ENCODE results near the gene PIK3CD. TPM values are rescaled to one million over a fixed set of nuclear protein-coding genes. Genes with fewer than 3 reads are reported as not detected.
"Not testable (repeated sequence)": the region's sequence is repeated elsewhere in the genome, so short reads cannot be mapped to it uniquely, and the experiment has no call there.

The PIK3CD gene
- total and polyA plus RNA-seq, 4 donors: 1.8 to 11.3 (median 3.4) TPM

- TF ChIP-seq RAD21 (IDR thresholded peaks at IDR 0.05) (no peak), YY1 (IDR thresholded peaks at IDR 0.05) (no peak), REST (IDR thresholded peaks at IDR 0.05) (no peak), FOXA2 (IDR thresholded peaks at IDR 0.05) (no peak), MAX (IDR thresholded peaks at IDR 0.05) (no peak), TAF1 (conservative IDR thresholded peaks at IDR 0.05) (no peak), HNF4A (conservative IDR thresholded peaks at IDR 0.05) (no peak), CTCF (IDR thresholded peaks at IDR 0.05; ENCODE audit: low read depth, low read length, missing input control) (no peak), EGR1 (IDR thresholded peaks at IDR 0.05; ENCODE audit: low read depth in 2 of 2) (no peak), SP1 (IDR thresholded peaks at IDR 0.05) (no peak), ZBTB33 (IDR thresholded peaks at IDR 0.05) (no peak)
- WGBS: 97% methylated on average over 9 of the region's 9 CpGs
- no peaks in the 10 kb centered on the region for H3K27me3 ChIP-seq (ENCODE audit: control insufficient read depth in 4 of 4, insufficient read depth in 4 of 4, low read length in 3 of 4)
- H3K4me1 ChIP-seq (ENCODE audit: control insufficient read depth in 4 of 4, insufficient read depth in 4 of 4, low read length in 3 of 4): peaks cover 1 to 11% (median 9%) of the 10 kb centered on the region in 4 donors
- H3K27ac ChIP-seq (ENCODE audit: low read depth in 1 of 2, low read length in 2 of 2): no peak overlapping the region
- H3K36me3 ChIP-seq (ENCODE audit: control insufficient read depth in 4 of 4, insufficient read depth in 3 of 4, low read depth in 1 of 4, low read length in 3 of 4): no peaks in the 10 kb centered on the region
- H3K9me3 ChIP-seq (ENCODE audit: control insufficient read depth in 4 of 4, low read length in 3 of 4): no peaks in the 10 kb centered on the region
- DNase-seq (ENCODE audit: low spot score): no peak
- H3K4me3 ChIP-seq (ENCODE audit: low read depth in 1 of 3, low read length in 3 of 3): no peak overlapping the region
- no peak overlapping the region for H3K9ac ChIP-seq (ENCODE audit: low read depth in 1 of 2, low read length in 2 of 2)
These were observed 110.3 kb downstream of the PIK3CD start for GRCh38 chr1:9761855-9762254.

- H3K27ac ChIP-seq (ENCODE audit: low read depth in 1 of 2, low read length in 2 of 2); H3K4me3 ChIP-seq (ENCODE audit: low read depth in 1 of 3, low read length in 3 of 3); H3K36me3 ChIP-seq (ENCODE audit: control insufficient read depth in 4 of 4, insufficient read depth in 3 of 4, low read depth in 1 of 4, low read length in 3 of 4); H3K9me3 ChIP-seq (ENCODE audit: control insufficient read depth in 4 of 4, low read length in 3 of 4); H3K9ac ChIP-seq (ENCODE audit: low read depth in 1 of 2, low read length in 2 of 2); H3K27me3 ChIP-seq (ENCODE audit: control insufficient read depth in 4 of 4, insufficient read depth in 4 of 4, low read length in 3 of 4); DNase-seq (ENCODE audit: low spot score): not testable (repeated sequence)
- H3K4me1 ChIP-seq (ENCODE audit: control insufficient read depth in 4 of 4, insufficient read depth in 4 of 4, low read length in 3 of 4): peaks cover 1 to 11% (median 9%) of the 10 kb centered on the region in 4 donors
- 97% methylated on average over 25 of the region's 25 CpGs for WGBS
These were observed 110.9 kb downstream of the PIK3CD start for GRCh38 chr1:9762446-9762845.

All from liver (tissue), 9 donors.